Measurements from ENCODE around the gene CELA1.
A peak's percentile ranks its signal among the peaks of the same experiment; 100 is the strongest.

Gene CELA1

GRCh38 chr12:51390457-51390856 lies 44.0 kb upstream of the CELA1 start:
- TF ChIP-seq CTCF (IDR thresholded peaks at IDR 0.05; ENCODE audit: low read depth, low read length): no peak
- H3K4me3 ChIP-seq (ENCODE audit: low read depth, low read length): peak overlapping the region; percentile 67

- H3K4me3 ChIP-seq (ENCODE audit: low read depth, low read length): no peak overlapping the region
- TF ChIP-seq CTCF (IDR thresholded peaks at IDR 0.05; ENCODE audit: low read depth, low read length): no peak
These were observed 43.0 kb upstream of the CELA1 start for GRCh38 chr12:51389302-51389999.

- no peak for TF ChIP-seq CTCF (IDR thresholded peaks at IDR 0.05; ENCODE audit: low read depth, low read length)
These were observed 42.4 kb upstream of the CELA1 start for GRCh38 chr12:51388846-51389245.

GRCh38 chr12:51388069-51388799 lies 41.8 kb upstream of the CELA1 start:
- no peak overlapping the region for H3K4me3 ChIP-seq (ENCODE audit: low read depth, low read length)
- no peak for TF ChIP-seq CTCF (IDR thresholded peaks at IDR 0.05; ENCODE audit: low read depth, low read length)

More at GRCh38 chr12:51388846-51389245, 42.4 kb upstream of the CELA1 start:
- no peak overlapping the region for H3K4me3 ChIP-seq (ENCODE audit: low read depth, low read length)

- H3K4me3 ChIP-seq (ENCODE audit: low read depth, low read length): no peak overlapping the region
These were observed 39.9 kb upstream of the CELA1 start for GRCh38 chr12:51386351-51386750.

GRCh38 chr12:51383269-51383905 lies 36.9 kb upstream of the CELA1 start:
- TF ChIP-seq CTCF (IDR thresholded peaks at IDR 0.05; ENCODE audit: low read depth, low read length): no peak
- H3K4me3 ChIP-seq (ENCODE audit: low read depth, low read length): no peak overlapping the region

More at GRCh38 chr12:51386351-51386750, 39.9 kb upstream of the CELA1 start:
- no peak for TF ChIP-seq CTCF (IDR thresholded peaks at IDR 0.05; ENCODE audit: low read depth, low read length)

GRCh38 chr12:51382173-51382572 lies 35.7 kb upstream of the CELA1 start:
- TF ChIP-seq CTCF (IDR thresholded peaks at IDR 0.05; ENCODE audit: low read depth, low read length): no peak
- H3K4me3 ChIP-seq (ENCODE audit: low read depth, low read length): no peak overlapping the region

All from WI38 (cell line).